HG02938 (cell line): Measurements from ENCODE around the gene CMTM7.

ENCODE experiments used
- ATAC-seq: cut with Tn5 transposase; IDR thresholded peaks from one replicate; pipeline ENCODE4 v1.9.1; 2021; ENCODE audit warnings: mild to moderate bottlenecking, moderate library complexity; ENCODE audit not compliant: unreplicated experiment

The CMTM7 gene

DNA sequence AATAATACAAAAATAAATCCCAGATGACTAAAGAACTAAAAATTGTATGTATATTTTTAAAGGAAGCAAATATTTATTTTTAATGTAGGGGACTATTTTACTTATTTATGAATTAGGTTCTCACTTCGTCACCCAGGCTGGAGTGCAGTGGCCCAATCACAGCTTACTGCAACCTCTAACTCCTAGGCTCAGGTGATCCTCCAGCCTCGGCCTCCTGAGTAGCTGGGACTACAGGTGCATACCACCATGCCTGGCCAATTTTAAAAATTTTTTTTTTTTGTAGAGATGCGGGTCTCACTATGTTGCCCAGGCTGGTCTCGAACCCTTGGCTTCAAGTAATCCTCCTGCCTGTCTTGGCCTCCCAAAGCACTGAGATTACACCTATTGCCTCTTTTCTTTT lies 42.6 kb downstream of the CMTM7 start:
- ATAC-seq, result no peak

DNA sequence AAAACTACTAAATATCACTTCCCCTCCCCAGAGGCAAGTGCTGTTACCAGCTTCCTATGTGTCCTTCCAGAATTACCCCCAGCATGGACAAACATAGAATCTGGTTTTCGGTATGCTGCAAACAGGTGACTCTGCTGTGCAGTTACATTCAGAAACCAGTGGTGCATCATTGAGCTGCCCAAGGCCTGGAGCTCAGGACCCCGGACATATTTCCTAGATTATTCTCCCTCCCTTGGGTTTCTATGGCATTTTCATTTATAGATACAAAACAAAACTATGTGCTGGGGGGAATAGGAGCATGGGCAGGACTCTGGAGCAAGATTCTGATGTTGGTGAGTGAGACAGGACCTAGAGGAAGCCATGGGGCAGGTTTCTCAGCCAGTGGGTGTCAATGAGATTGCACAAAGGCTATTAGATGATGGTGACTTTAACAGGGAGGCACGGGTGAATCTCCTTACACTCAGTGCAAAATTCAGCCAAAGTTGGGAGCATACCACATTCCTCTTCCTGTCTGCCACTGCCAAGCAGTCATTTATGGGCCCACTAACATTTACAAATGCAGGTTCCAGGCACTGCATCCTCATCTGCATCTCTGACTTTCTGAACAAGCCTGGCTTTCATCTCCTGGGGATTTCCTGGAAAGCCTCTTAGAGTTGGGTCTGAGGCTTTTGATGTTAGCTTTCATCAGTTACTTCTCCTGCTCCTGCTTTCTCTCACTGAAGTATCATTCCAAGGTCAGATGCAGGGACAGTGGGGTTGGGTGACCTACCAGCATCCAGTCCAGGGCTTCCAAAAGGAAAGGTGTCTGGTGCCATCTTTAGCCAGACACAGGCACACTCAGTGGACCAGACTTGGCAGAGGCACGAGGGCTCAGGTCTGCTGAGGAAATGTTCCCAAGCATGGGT lies 44.5 kb downstream of the CMTM7 start:
- ATAC-seq, result no peak

- ATAC-seq, result peak; percentile 33
Measured at GRCh38 chr3:32436816-32437189, 45.1 kb downstream of the CMTM7 start.

GRCh38 chr3:32437896-32438295 lies 46.2 kb downstream of the CMTM7 start:
- ATAC-seq, result no peak

DNA sequence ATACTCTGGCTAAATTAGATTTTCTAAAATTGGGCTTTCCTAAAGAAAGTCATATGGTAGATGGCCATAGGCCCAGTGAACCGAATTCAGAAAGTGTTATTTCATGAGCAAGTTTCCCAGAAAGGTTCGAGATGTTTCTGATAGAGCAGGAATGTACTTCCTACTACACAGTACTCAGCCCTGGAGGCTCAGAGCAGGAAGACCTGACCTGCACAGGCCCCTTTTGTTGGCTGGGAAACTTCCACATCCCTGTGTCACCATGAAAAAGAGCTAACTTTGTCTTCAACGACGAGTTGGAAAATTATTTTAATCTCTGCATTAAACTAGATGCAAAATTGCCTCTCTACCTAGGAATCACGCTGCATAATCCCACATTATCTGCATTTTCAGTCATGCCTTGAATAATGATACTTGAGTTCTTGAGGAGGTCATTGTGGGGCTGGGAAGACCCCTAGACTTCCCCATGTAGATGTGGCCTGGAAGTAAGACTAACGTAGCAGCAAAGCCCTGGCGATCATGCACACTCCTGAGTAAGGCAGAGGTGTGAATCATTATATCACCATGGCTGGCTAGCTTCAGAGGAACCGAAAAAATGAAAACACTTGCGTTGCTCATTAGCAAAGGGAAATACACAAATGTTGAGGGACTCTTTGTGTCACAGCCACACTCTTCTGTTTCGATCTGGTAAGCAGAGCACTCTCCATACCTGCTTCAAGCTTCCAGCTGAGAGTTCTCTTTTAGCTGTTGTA lies 47.1 kb downstream of the CMTM7 start:
- ATAC-seq, result peak; percentile 91

- ATAC-seq, result peak; percentile 14
Measured at GRCh38 chr3:32439421-32439820, 47.8 kb downstream of the CMTM7 start.

- no peak for ATAC-seq
Measured at GRCh38 chr3:32440611-32441350, 49.1 kb downstream of the CMTM7 start.

DNA sequence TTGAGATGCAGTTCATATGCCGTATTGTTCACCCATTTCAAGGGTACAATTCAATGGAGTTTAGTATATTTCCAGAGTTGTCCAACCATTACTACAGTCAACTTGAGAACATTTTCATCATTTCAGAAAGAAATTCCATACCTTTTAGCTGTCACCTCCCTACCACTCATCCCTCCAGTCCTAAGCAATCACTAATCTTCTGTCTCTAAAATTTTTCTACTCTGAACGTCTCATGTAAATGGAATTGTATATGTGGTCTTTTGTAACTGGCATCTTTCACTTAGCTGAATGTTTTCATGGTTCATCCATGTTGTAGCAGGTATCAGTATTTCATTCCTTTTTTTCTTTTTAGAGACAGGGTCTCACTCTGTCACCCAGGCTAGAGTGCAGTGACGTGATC lies 51.1 kb downstream of the CMTM7 start:
- no peak for ATAC-seq

GRCh38 chr3:32443478-32443877 lies 51.8 kb downstream of the CMTM7 start:
- ATAC-seq, result no peak

GRCh38 chr3:32447865-32448400 lies 56.3 kb downstream of the CMTM7 start:
- no peak for ATAC-seq

GRCh38 chr3:32448686-32449474 lies 57.2 kb downstream of the CMTM7 start:
- ATAC-seq, result no peak

DNA sequence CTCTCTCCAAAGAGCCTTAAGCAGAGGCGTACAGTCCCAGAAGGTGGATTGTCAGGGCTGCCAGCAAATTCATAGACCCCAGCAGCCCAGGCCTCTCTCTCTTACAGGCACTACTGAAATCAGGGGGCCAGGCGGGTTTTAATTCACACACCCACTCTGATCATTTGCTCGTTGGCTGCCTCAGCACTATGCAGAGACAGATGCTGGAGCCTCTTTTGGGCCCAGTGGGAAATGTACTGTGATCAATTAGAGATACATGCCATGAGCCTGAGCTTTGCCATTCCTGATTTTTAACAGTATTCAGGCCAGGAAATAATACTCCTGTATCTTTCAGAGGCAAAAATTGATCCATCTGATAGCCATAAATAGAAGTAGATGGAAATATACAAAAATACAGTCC lies 58.0 kb downstream of the CMTM7 start:
- no peak for ATAC-seq

- ATAC-seq, result no peak
Measured at GRCh38 chr3:32450426-32450825, 58.8 kb downstream of the CMTM7 start.

GRCh38 chr3:32450992-32451659 lies 59.5 kb downstream of the CMTM7 start:
- ATAC-seq, result no peak

GRCh38 chr3:32452009-32452408 lies 60.4 kb downstream of the CMTM7 start:
- ATAC-seq, result no peak

DNA sequence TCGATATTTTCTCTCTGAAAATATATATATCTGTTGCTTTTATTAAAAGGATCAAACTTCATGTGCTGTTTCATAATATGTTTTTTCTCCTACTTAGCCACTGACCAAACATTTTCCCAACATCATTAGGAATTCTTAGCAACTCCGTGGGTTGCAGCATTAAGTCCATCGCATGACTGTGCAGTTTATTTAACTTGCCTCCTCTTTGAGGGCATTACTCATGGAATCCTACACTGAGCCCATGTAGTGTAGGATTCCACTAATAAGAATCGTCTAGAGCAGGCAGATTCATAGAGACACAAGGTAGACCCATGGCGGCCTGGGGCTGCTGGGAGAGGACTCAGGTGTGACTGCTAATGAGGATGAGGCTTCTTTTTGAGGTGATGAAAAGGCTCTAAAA lies 61.7 kb downstream of the CMTM7 start:
- ATAC-seq, result no peak

- no peak for ATAC-seq
Measured at GRCh38 chr3:32454111-32454510, 62.5 kb downstream of the CMTM7 start.

DNA sequence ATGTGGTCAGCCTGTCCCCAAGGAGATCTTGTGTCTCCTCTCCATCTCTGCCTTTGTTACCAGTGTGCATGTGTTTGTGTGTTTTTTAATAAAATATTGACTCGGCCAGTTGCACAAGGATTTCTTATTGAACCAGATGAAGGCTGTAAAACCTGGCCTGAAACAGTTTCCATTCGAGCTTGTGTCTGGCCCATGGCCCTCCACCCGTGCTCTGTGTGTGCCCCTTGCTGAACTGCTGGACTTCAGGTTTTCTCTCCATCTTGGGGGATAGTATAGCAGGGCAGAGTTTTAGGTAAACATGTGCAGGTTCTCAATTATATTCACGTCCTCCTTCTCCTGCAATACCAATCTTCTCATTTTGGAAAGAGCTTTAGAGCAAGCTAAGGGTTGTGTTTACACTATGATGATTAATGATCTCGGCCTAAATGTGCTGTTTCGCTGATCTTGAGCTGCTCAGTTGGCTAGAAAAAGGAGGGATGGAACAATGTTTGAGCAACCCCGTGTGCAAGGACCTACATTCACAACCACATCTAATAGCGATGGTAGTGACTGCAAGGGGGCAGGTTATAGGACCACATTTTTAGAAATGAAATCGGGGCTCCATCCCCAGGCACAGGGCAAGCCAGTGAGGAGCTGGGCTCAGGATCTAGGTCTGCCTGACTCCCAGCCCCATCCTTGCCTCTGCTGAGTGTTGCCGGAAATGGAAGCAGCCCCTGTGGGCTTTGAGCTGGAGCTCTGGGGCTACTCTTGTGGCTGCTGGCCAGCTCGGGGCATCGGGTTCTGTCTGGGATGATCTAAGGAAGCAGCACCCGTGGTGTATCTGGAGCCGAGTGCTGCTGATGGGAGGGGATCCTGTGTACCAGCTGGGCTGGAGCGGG lies 63.3 kb downstream of the CMTM7 start:
- ATAC-seq, result no peak
